ENCODE measurements around the gene SRC. TPM values are rescaled to one million over a fixed set of nuclear protein-coding genes. Genes with fewer than 3 reads are reported as not detected.

The SRC gene
- total and polyA plus RNA-seq, 2 experiments from 2014 or later: 26.2 to 34.3 TPM

- Histone ChIP-seq H3K4me1 (ENCODE audit: low read depth) (peaks cover under 1% of the 10 kb centered on the region), H3K9me3 (ENCODE audit: low read depth) (no peaks in the 10 kb centered on the region), H3K27me3 (peaks cover 5% of the 10 kb centered on the region), H3K4me3 (no peak overlapping the region), H3K27ac (no peak overlapping the region), H3K36me3 (no peaks in the 10 kb centered on the region)
- TF ChIP-seq, protein P1, sequence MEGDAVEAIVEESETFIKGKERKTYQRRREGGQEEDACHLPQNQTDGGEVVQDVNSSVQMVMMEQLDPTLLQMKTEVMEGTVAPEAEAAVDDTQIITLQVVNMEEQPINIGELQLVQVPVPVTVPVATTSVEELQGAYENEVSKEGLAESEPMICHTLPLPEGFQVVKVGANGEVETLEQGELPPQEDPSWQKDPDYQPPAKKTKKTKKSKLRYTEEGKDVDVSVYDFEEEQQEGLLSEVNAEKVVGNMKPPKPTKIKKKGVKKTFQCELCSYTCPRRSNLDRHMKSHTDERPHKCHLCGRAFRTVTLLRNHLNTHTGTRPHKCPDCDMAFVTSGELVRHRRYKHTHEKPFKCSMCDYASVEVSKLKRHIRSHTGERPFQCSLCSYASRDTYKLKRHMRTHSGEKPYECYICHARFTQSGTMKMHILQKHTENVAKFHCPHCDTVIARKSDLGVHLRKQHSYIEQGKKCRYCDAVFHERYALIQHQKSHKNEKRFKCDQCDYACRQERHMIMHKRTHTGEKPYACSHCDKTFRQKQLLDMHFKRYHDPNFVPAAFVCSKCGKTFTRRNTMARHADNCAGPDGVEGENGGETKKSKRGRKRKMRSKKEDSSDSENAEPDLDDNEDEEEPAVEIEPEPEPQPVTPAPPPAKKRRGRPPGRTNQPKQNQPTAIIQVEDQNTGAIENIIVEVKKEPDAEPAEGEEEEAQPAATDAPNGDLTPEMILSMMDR (IDR thresholded peaks at IDR 0.05; ENCODE audit: low read depth, low read length): no peak
- no peak for DNase-seq (ENCODE audit: low read depth in 1 of 2, low spot score in 1 of 2)
Measured at GRCh38 chr20:37425103-37425625, 79.2 kb downstream of the SRC start.

GRCh38 chr20:37426106-37426505 is 80.2 kb downstream of the SRC start:
- Histone ChIP-seq H3K9me3 (ENCODE audit: low read depth) (no peaks in the 10 kb centered on the region), H3K4me1 (ENCODE audit: low read depth) (no peaks in the 10 kb centered on the region), H3K27me3 (peaks cover 5% of the 10 kb centered on the region), H3K4me3 (no peak overlapping the region), H3K27ac (no peak overlapping the region), H3K36me3 (no peaks in the 10 kb centered on the region)
- DNase-seq (ENCODE audit: low read depth in 1 of 2, low spot score in 1 of 2): no peak
- TF ChIP-seq, protein P1 (IDR thresholded peaks at IDR 0.05; ENCODE audit: low read depth, low read length): no peak

DNA sequence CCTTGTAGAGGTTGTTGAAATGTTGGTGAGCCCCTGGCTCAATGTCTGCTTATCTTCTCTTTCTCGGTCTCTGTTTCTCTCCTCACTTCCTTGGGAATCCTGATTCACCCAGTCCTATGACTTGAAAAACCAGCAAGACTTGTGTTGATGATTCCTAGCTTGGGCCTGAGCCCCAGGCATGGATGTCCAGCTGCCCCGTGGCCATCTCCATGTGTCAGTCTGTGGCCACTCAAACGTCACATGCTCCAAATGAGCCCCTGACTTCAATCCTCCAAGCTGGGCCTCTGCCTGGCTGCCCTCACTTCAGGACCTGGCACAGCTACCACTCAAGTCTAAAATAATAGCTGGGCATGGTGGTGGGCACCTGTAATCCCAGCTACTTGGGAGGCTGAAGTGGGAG is 81.0 kb downstream of the SRC start:
- peaks cover 5% of the 10 kb centered on the region for H3K27me3 ChIP-seq
- TF ChIP-seq, protein P1 (IDR thresholded peaks at IDR 0.05; ENCODE audit: low read depth, low read length): no peak
- DNase-seq (ENCODE audit: low read depth in 1 of 2, low spot score in 1 of 2): no peak
- no peaks in the 10 kb centered on the region for H3K4me1 ChIP-seq (ENCODE audit: low read depth)
- H3K27ac ChIP-seq: no peak overlapping the region
- H3K36me3 ChIP-seq: no peaks in the 10 kb centered on the region
- no peaks in the 10 kb centered on the region for H3K9me3 ChIP-seq (ENCODE audit: low read depth)
- no peak overlapping the region for H3K4me3 ChIP-seq

DNA sequence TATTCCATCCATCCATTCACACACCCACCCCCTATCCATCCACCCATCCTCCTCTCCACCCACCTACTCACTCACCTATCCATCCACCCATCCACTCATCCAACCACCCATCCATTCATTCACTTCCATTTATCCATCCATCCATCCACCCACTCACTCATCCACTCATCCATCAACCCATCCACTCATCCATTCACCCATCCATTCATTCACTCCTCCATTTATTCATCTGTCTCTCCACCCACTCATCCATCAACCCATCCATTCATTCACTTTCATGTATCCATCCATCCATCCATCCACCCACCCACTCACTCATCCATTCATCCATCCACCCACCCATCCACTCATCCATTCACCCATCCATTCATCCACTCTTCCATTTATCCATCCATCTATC is 84.1 kb downstream of the SRC start:
- TF ChIP-seq, protein P1 (IDR thresholded peaks at IDR 0.05; ENCODE audit: low read depth, low read length): no peak
- no peak overlapping the region for H3K27ac ChIP-seq
- DNase-seq (ENCODE audit: low read depth in 1 of 2, low spot score in 1 of 2): no peak
- no peaks in the 10 kb centered on the region for H3K9me3 ChIP-seq (ENCODE audit: low read depth)
- no peaks in the 10 kb centered on the region for H3K36me3 ChIP-seq
- no peaks in the 10 kb centered on the region for H3K4me1 ChIP-seq (ENCODE audit: low read depth)
- H3K4me3 ChIP-seq: no peak overlapping the region
- H3K27me3 ChIP-seq: peaks cover 14% of the 10 kb centered on the region

DNA sequence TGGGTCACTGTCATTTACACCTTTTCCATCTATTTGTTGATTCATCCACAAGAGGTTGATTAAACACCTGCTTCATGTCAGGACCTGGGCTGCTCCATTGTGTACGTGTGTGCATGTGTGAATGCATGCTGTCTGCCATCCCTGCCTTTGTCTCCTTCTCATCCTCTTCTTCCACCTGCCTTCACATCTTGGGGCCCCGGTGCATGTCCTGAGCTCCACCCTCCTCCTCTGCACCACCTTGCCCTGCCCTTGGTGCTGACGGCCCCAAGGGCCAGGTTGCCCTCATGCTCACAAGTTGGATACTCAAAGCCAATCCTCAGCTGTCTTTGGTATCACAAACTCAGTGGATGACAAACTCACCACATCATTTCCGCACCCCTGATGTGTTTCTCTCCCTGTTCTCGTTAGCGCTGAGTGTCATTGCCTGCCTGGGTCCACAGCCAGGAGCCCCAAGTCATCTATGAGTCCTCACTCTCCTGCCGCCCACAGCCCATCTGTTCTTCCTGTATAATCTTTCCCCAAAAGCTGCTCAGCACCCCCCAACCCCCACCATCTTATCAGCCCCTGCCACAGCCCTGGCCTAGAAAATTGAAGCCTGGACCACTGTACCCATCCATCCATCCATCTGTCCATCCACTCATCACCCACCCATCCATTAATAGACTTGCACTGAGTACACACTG is 85.0 kb downstream of the SRC start:
- H3K4me3 ChIP-seq: no peak overlapping the region
- H3K9me3 ChIP-seq (ENCODE audit: low read depth): no peaks in the 10 kb centered on the region
- H3K27me3 ChIP-seq: peaks cover 14% of the 10 kb centered on the region
- H3K27ac ChIP-seq: no peak overlapping the region
- H3K4me1 ChIP-seq (ENCODE audit: low read depth): no peaks in the 10 kb centered on the region
- no peaks in the 10 kb centered on the region for H3K36me3 ChIP-seq
- TF ChIP-seq, protein P1 (IDR thresholded peaks at IDR 0.05; ENCODE audit: low read depth, low read length): no peak
- no peak for DNase-seq (ENCODE audit: low read depth in 1 of 2, low spot score in 1 of 2)
